ENCODE data around the gene PLA2G10.
"Not testable (repeated sequence)": the region's sequence is repeated elsewhere in the genome, so short reads cannot be mapped to it uniquely, and the experiment has no call there.

PLA2G10 gene

DNA sequence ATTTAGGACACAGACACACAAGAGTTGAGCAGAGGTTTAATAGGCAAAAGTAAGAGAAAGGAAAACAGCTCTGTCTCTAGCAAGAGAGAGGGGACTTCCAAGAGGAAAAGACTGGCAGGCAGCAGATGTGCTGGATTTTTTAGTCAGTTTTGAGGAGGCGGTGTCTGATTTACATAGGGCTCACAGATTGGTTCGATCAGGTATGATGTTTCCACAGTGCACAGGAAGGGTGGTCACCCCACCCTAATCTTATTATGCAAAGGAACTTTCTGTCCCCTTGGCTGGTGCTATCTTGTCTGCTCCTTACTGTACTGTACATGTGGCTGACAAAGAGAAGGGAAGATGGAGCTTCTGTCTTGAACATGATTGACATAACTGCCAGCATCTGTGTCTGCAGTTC is 36.0 kb downstream of the PLA2G10 start:
- DNase-seq: peak in 1 of 2 experiments; percentile 16

DNA sequence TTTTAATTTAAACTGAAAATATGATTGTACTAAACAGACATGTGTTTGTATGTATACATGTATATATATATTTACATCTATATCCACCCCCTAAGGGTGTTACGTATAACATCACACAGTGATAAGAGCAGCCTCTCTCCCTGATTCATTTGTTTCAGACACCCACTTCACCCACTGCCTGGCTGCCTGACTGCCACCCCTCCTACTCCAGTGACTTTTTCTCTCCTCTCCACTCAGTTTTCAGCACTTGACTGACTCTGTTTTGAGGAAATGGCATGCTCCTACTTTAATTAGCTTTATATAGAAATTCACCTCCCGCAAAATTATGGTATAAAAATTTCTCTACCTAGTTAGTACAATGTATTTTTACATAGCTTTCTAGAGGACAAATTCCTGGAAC is 41.4 kb downstream of the PLA2G10 start:
- DNase-seq: no peak

DNA sequence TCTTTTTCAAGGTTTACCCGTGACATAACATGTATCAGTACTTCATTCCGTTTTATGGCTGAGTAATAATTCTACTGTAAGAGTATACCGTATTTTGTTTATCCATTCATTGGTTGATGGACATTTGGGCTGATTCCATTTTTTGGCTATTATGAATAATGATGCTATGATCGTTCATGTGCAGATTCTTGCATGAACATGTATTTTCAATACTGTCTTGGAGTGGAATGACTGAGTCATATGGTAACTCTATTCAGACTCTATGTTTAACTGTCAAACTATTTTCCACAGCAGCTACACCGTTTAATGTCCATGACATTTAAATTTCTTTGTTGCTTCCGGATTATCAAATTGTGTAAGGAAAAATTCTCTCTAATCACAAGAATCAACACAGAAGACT is 43.5 kb downstream of the PLA2G10 start:
- no peak for DNase-seq

DNA sequence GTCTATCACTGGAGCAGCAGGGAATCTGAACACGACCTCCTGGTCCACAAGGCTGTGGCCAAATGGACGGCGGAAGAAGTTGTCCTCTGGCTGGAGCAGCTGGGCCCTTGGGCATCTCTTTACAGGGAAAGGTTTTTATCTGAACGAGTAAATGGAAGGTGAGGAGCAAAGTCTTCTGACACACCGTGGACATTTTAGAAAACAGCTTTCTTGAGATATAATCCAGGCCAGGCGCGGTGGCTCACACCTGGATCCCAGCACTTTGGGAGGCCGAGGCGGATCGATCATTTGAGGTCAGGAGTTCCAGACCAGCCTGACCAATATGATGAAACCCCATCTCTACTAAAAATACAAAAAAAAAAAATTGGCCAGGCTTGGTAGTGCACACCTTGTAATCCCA is 44.3 kb downstream of the PLA2G10 start:
- DNase-seq: no peak

DNA sequence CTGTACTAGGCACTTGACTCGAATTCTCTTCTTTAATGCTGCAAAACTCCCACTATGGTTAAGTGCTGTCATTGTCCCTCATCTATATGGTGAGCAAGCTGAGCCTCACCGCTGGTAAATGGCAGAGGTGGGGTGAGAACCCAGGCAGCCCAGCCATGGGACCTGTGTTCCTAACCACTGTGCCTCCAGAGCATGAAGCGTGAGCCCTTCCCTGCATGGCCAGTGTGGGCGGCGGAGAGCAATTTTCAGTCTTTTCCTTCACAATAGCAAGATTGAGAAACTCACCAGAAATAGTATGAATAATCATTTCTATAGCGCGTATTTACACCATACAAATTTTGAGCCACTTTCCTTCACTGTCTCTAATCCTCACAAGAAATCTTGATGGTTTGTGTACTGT is 52.2 kb downstream of the PLA2G10 start:
- no peak for DNase-seq

DNA sequence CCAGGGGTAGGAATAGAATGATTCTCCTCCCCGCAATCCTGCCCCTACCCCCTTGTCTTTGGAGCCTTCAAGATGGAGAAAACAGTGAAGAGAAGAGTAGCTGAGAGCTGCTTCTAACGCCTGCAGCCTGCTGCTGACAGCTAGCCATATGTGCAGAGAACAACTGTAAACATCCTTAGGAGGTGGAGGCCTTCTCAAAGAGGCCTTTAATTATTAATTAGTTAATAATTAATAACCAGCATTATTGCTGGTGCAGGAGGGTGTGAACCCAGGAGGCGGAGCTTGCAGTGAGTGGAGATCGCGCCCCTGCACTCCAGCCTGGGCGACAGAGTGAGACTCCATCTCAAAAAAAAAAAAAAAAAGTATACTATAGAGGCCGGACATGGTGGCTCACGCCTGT is 52.9 kb downstream of the PLA2G10 start:
- no peak for DNase-seq

DNA sequence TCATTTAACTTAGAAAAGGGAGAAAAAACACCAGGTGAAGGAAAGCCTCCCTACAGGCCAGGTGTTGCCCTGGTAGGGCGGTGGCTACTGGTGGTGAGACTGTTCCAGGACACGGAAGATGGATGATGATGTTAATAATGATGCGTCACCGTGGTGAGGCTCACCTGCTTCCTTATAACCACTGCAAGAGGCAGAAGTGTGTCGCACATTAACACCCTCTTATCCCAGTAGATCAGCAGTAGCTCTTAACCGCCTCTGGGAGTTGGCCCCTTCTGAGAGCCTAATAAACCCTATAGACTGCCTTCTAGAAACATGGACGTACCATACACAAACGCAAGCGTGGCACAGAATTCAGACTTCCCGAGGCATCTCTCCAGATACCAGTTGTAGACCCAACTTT is 53.6 kb downstream of the PLA2G10 start:
- DNase-seq: no peak

DNA sequence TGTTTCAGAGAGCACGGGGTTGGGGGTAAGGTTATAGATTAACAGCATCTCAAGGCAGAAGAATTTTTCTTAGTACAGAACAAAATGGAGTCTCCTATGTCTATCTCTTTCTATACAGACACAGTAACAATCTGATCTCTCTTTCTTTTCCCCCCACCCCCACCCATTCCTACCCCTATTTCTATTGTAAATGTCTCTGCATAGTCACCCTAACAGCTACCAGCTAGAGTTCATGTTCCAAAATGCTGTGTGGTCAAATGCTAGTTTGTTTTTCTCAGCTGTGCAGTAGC is 57.2 kb downstream of the PLA2G10 start:
- not testable (repeated sequence) for DNase-seq

DNA sequence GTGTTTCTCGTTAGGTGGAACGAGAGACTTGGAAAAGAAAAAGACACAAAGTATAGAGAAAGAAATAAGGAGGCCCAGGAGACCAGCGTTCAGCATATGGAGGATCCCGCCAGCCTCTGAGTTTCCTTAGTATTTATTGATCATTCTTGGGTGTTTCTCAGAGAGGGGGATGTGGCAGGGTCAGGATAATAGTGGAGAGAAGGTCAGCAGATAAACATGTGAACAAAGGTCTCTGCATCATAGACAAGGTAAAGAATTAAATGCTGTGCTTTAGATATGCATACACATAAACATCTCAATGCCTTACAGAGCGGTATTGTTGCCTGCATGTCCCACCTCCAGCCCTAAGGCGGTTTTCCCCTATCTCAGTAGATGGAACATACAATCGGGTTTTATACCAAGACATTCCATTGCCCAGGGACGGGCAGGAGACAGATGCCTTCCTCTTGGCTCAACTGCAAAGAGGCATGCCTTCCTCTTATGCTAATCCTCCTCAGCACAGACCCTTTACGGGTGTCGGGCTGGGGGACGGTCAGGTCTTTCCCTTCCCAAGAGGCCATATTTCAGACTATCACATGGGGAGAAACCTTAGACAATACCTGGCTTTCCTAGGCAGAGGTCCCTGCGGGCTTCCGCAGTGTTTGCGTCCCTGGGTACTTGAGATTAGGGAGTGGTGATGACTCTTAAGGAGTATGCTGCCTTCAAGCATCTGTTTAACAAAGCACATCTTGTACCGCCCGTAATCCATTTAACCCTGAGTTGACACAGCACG is 57.7 kb downstream of the PLA2G10 start:
- DNase-seq: not testable (repeated sequence)

DNA sequence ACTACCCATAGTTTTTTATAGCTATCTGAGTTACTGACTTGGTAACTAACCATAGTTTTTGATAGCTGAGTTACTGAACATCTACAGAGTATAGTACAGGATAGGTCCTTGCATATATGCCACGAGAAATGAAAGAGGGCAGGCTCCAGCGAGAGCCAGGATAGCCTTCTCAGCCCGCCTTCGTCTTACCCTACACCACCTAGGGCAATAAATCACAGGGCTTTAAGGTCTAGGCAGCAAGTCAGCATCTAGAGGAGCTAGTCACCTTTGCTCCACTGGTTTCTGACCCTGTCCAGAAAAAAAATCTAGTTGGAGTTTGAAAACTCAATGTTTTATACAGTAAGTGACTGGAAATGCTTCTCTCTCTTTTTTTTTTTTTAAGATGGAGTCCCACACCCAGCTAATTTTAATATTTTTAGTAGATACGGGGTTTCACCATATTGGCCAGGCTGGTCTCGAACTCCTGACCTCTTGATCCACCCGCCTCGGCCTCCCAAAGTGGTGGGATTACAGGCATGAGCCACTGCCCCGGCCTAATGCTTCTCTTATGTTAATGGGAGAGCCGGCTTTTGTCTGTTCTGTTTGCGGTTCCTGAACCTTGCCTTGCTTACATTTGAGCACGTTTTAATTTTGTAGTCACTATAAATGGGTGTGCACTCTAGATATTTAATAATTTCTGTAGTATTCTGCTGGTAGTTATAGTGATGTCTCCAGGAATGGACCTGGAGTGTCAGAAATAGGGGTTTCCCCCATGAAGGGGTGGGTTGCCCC is 58.5 kb downstream of the PLA2G10 start:
- no peak for DNase-seq

DNA sequence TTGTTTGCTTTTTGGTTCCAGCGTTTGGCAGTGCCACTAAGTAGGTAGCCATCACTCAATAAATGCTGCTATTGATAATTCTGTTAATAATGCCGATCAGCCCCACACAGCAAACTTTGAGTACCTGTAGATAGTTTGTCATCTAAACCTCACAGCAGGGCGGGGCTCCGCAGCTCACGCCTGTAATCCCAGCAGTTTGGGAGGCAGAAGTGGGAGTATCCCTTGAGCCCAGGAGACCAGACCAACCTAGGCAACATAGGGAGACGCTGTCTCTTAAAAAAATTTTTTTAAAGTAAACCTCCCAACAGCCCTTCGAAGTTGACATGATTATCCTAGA is 59.8 kb downstream of the PLA2G10 start:
- DNase-seq: no peak

DNA sequence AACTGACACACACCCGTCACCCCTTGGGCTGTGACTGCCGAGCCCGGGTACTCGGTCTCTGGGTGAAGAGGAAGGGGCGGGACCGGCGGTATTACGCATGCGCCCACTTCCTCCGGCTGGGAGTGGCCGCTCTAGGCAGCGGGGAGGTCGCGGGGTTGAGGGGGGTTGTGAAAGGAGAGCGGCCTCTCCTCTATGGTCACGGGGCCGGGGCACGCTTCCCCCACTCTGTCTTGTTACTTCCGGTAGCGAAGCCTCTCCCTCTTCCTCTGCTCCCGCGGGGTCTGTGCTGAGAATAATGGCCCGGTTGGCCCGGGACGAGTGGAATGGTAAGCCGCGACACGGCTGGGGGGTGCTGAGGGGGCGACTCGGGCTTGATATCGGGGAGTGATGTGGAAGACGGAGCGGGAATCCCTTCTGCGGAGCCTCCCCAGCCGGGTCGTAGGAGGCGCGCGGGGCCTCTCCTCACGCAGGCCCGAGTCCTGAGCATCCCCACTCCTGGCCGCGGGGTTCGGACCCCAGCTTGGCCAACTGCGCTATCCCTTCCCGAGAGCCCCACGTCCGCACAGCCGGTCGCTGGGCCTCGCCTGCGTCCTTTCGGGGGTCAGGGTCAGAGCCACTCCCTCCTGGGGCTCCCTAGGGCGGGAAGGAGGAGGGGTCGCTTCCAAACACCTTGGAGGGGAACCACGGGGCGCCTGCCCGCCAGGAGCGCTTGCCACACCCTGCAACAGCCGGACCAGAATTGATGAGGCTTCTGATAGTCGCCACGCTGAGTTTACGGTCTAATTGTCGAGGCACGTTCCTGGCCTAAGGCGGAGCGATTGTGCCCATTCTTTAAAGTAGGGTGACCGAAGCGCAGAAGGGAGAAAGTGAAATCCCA is 61.2 kb downstream of the PLA2G10 start, which contains the start of gene BFAR:
Gene BFAR, plus strand, starts transcription at position 259 of the 877 bp plus-strand sequence. CDS start 11,396 bp downstream, outside the sequence.
- DNase-seq: peak; percentile 96 to 98

DNA sequence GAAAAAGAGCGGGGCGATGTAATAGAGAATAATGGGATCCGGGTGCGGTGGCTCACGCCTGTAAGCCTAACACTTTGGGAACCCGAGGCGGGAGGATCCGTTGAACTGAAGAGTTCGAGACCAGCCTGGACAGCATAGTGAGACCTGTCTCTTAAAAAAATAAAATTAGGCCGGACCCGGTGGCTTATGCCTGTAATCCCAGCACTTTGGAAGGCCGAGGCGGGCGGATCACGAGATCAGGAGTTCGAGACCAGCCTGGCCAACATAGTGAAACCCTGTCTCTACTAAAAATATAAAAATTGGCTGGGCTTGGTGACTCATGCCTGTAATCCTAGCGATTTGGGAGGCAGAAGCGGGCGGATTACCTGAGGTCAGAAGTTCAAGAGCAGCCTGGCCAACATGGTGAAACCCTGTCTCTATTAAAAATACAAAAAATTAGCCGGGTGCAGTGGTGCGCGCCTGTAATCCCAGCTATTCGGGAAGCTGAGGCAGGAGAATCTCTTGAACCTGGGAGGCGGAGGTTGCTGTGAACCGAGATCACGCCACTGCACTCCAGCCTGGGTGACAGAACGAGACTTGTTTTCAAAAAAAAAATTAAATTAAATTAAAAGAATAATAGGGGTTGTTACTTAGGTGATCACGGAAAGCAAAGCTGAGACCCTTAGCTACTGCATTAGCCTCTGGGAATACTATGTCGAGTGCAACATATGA is 63.3 kb downstream of the PLA2G10 start:
- DNase-seq: not testable (repeated sequence)

DNA sequence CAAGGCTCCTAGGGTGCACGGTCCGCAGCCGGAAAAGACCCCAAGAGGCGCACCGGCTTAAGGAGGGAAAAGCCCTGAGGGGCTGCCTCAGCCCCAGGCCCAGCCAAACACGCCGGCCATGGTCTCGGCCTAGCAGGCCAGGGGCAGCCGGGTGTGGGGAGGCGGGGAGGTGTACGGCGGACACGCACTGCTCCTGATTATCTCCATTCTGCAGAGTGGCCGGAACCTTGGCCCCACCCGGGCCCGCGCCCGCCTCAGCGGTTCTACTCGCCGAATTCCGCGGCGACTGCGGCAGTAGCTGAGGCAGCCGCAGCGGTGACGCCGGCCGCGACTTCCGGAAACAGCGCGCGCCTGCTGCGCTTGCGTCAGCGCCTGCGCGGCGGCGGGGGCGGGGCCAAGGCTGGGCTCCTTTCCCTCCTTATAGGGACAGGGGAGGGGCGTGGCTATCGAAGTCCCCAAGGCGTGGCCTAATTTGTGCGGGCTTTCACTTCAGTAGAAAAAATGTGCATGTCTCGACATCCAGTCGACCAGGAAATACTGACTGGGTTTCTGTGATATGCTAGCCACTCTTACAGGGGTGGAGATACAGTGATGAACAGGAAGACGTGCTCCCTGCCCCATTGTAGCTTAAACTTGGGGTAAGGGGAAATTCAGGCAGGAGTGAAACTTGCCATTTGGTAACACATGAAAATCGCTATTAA is 64.0 kb downstream of the PLA2G10 start, which contains the start of gene PARN:
Gene PARN, minus strand, starts transcription at position 342 of the 701 bp plus-strand sequence. Its CDS starts 135 bp downstream, at position 207.
- peak; percentile 88 to 98 for DNase-seq

DNA sequence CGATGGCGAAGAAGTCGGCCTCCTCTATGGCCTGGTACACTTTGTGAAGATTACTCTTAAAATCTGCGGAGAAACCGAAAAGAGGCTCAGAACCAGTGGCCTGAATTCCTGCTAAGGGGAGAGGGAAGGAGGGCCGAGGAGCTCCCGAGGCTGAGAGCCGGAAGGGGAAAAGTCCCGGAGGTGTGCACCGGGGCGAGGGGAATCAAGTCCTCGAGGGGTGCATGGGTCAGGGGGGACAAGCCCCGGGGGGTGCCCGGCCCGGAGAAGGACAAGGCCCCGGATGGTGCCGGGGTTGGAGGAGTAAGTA is 64.5 kb downstream of the PLA2G10 start:
- no peak for DNase-seq

DNA sequence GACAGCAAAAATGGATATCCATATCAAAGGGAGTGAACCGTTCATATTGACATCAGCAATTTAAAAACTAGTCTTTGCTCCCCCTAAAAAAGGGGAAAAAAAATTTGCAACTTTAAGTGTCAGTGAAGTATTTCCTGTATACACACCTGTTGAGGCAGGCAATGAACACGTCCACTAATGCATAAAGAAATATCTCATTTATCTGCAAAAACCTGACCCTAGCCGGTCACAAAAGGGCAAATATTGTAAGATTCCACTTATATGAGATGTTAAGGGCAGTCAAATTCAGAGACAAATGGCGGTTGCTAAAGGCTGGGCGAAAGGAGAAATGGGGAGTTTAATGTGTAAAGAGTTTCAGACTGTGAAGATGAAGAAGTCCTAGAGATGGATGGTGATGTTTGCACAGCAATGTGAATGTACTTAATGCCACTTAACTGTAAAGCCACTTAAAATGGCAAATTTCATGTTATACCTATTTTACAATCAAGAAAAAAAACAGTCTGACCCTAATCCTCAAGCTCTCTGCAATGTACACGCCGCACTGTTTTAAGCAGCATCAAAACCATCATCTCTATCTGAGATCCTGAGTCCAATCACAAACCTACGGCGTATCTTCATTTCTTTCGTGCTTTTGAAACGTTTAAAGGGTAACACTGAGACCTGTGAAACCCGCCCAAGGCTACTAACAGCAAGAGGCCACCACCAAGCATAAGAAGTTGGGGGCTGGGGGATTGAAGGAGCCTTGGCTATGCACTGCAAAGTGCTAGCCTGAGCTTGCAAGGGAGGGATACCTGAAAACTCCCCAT is 65.1 kb downstream of the PLA2G10 start:
- DNase-seq: no peak

DNA sequence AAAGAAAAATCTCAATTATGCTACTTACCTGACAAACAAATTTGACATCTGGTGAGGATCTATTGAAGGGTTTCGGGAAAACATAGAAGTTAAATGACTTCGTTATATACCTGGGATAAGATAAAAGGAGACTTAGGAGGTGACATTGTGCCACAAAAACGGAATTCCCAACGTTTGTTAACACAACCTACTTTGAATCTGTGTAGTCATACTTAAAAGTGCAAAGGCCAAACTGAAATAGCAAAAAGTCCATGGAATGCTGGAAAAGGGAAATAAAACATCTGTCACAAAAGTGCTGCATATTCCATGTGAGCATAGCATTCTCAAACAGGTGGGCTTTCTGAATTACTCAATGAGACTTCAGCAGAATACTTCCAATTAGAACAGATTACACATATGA is 67.0 kb downstream of the PLA2G10 start:
- DNase-seq: no peak
